HG03196 (cell line): ENCODE measurements around the gene CRNKL1.
A peak's percentile ranks its signal among the peaks of the same experiment; 100 is the strongest.

Source experiments
- ATAC-seq: cut with Tn5 transposase; IDR thresholded peaks from one replicate; pipeline ENCODE4 v1.9.1; 2021; ENCODE audit not compliant: unreplicated experiment

The CRNKL1 gene

GRCh38 chr20:20063941-20064702 is 11.9 kb upstream of the CRNKL1 start:
- no peak for ATAC-seq

GRCh38 chr20:20060234-20060998 is 8.2 kb upstream of the CRNKL1 start:
- ATAC-seq, result no peak

GRCh38 chr20:20051767-20052073 is 546 bp downstream of the CRNKL1 start:
- peak; percentile 3 for ATAC-seq

- no peak for ATAC-seq
Observed at GRCh38 chr20:20039752-20040387, 12.4 kb downstream of the CRNKL1 start.

- no peak for ATAC-seq
Observed at GRCh38 chr20:20038586-20038985, 13.7 kb downstream of the CRNKL1 start.

- ATAC-seq, result no peak
Observed at GRCh38 chr20:20037960-20038359, 14.3 kb downstream of the CRNKL1 start.

GRCh38 chr20:20036756-20037155 is 15.5 kb downstream of the CRNKL1 start:
- no peak for ATAC-seq

GRCh38 chr20:20034486-20034885 is 17.8 kb downstream of the CRNKL1 start:
- ATAC-seq, result no peak

GRCh38 chr20:20031790-20032189 is 20.5 kb downstream of the CRNKL1 start:
- ATAC-seq, result no peak

- no peak for ATAC-seq
Observed at GRCh38 chr20:20027284-20027683, 25.0 kb downstream of the CRNKL1 start.

GRCh38 chr20:20024942-20025341 is 27.3 kb downstream of the CRNKL1 start:
- ATAC-seq, result no peak

GRCh38 chr20:20023395-20023794 is 28.9 kb downstream of the CRNKL1 start:
- no peak for ATAC-seq

- ATAC-seq, result peak; percentile 60
Observed at GRCh38 chr20:20022498-20022897, 29.8 kb downstream of the CRNKL1 start.

- no peak for ATAC-seq
Observed at GRCh38 chr20:20021835-20022234, 30.4 kb downstream of the CRNKL1 start.

GRCh38 chr20:20020908-20021307 is 31.4 kb downstream of the CRNKL1 start:
- no peak for ATAC-seq

- ATAC-seq, result no peak
Observed at GRCh38 chr20:20019123-20019522, 33.1 kb downstream of the CRNKL1 start.

GRCh38 chr20:20018366-20018765 is 33.9 kb downstream of the CRNKL1 start:
- ATAC-seq, result no peak

- peak; percentile 2 for ATAC-seq
Observed at GRCh38 chr20:20017844-20018185, 34.5 kb downstream of the CRNKL1 start.

GRCh38 chr20:20017001-20017843 is 35.0 kb downstream of the CRNKL1 start, which contains the start of gene NAA20:
NAA20 (plus strand) TSS chr20:20017362; CDS start chr20:20017397, 35 bp downstream.
- ATAC-seq, result peak; percentile 97

- ATAC-seq, result no peak
Observed at GRCh38 chr20:20014659-20015058, 37.6 kb downstream of the CRNKL1 start.

GRCh38 chr20:20012541-20012940 is 39.7 kb downstream of the CRNKL1 start:
- no peak for ATAC-seq
